Suppressor macrophage treated with lipopolysaccharide for 4 hours (primary cell): ENCODE data around the gene IL1RAPL1.

Source experiments
- DNase-seq: peaks from one replicate; pipeline ENCODE4 v3.0.0-alpha.2; 2020

Gene IL1RAPL1

GRCh38 chrX:29834764-29835163, 1247.5 kb downstream of the IL1RAPL1 start:
- DNase-seq: no peak

GRCh38 chrX:29841750-29842149, 1254.5 kb downstream of the IL1RAPL1 start:
- no peak for DNase-seq

GRCh38 chrX:29842552-29842951, 1255.3 kb downstream of the IL1RAPL1 start:
- no peak for DNase-seq

- no peak for DNase-seq
Measured at GRCh38 chrX:29851857-29852605, 1264.8 kb downstream of the IL1RAPL1 start.

- no peak for DNase-seq
Measured at GRCh38 chrX:29852767-29853166, 1265.5 kb downstream of the IL1RAPL1 start.

- DNase-seq: no peak
Measured at GRCh38 chrX:29858714-29859113, 1271.5 kb downstream of the IL1RAPL1 start.

- DNase-seq: no peak
Measured at GRCh38 chrX:29862126-29862677, 1275.0 kb downstream of the IL1RAPL1 start.

GRCh38 chrX:29867971-29868370, 1280.7 kb downstream of the IL1RAPL1 start:
- DNase-seq: no peak

- no peak for DNase-seq
Measured at GRCh38 chrX:29869837-29870236, 1282.6 kb downstream of the IL1RAPL1 start.

GRCh38 chrX:29870608-29871007, 1283.4 kb downstream of the IL1RAPL1 start:
- no peak for DNase-seq

GRCh38 chrX:29872831-29873230, 1285.6 kb downstream of the IL1RAPL1 start:
- no peak for DNase-seq

- DNase-seq: no peak
Measured at GRCh38 chrX:29876733-29877132, 1289.5 kb downstream of the IL1RAPL1 start.

GRCh38 chrX:29880977-29881376, 1293.7 kb downstream of the IL1RAPL1 start:
- no peak for DNase-seq

GRCh38 chrX:29890004-29890403, 1302.8 kb downstream of the IL1RAPL1 start:
- DNase-seq: no peak

- no peak for DNase-seq
Measured at GRCh38 chrX:29890646-29891200, 1303.5 kb downstream of the IL1RAPL1 start.

- no peak for DNase-seq
Measured at GRCh38 chrX:29902004-29902403, 1314.8 kb downstream of the IL1RAPL1 start.

GRCh38 chrX:29903360-29903759, 1316.1 kb downstream of the IL1RAPL1 start:
- no peak for DNase-seq

GRCh38 chrX:29911673-29912072, 1324.4 kb downstream of the IL1RAPL1 start:
- DNase-seq: no peak

GRCh38 chrX:29913647-29914046, 1326.4 kb downstream of the IL1RAPL1 start:
- DNase-seq: no peak

GRCh38 chrX:29922607-29923006, 1335.4 kb downstream of the IL1RAPL1 start:
- no peak for DNase-seq

GRCh38 chrX:29926056-29926455, 1338.8 kb downstream of the IL1RAPL1 start:
- DNase-seq: no peak

GRCh38 chrX:29926659-29927058, 1339.4 kb downstream of the IL1RAPL1 start:
- no peak for DNase-seq

- no peak for DNase-seq
Measured at GRCh38 chrX:29935455-29935854, 1348.2 kb downstream of the IL1RAPL1 start.

- no peak for DNase-seq
Measured at GRCh38 chrX:29940750-29941149, 1353.5 kb downstream of the IL1RAPL1 start.

GRCh38 chrX:29941287-29941686, 1354.0 kb downstream of the IL1RAPL1 start:
- DNase-seq: no peak
